Muscle layer of colon (tissue), 2 donors: ENCODE measurements around the gene AHCY.
"Not testable (repeated sequence)": the region's sequence is repeated elsewhere in the genome, so short reads cannot be mapped to it uniquely, and the experiment has no call there.

Source experiments
- H3K27ac ChIP-seq: one replicate; pipeline ENCODE4 v1.7.0; 2013; ENCODE audit warnings: low read depth, mild to moderate bottlenecking, low read length, moderate library complexity
- H3K27me3 ChIP-seq, 2 donors: one replicate each; pipeline ENCODE4 v1.7.0; 2013; ENCODE audit warnings: low read length in 2 of 2, mild to moderate bottlenecking in 2 of 2; ENCODE audit not compliant: insufficient read depth in 2 of 2, control insufficient read depth in 1 of 2
- H3K36me3 ChIP-seq: one replicate; pipeline ENCODE4 v1.7.0; 2013; ENCODE audit warnings: mild to moderate bottlenecking, low read length; ENCODE audit not compliant: insufficient read depth
- H3K4me1 ChIP-seq: one replicate; pipeline ENCODE4 v1.7.0; 2013; ENCODE audit warnings: mild to moderate bottlenecking, low read length; ENCODE audit not compliant: insufficient read depth
- H3K4me3 ChIP-seq, 2 donors: one replicate each; pipeline ENCODE4 v1.7.0; 2013; ENCODE audit warnings: low read length in 2 of 2, low read depth in 1 of 2, mild to moderate bottlenecking in 1 of 2, moderate library complexity in 1 of 2
- H3K9ac ChIP-seq: one replicate; pipeline ENCODE4 v1.7.0; 2013; ENCODE audit warnings: low read length
- H3K9me3 ChIP-seq: one replicate; pipeline ENCODE4 v1.7.0; 2013; ENCODE audit warnings: mild to moderate bottlenecking, low read length
- donor health status: abdominal sarcoma.
- donor health status: Adenocarcinoma of cecum.

The AHCY gene

DNA sequence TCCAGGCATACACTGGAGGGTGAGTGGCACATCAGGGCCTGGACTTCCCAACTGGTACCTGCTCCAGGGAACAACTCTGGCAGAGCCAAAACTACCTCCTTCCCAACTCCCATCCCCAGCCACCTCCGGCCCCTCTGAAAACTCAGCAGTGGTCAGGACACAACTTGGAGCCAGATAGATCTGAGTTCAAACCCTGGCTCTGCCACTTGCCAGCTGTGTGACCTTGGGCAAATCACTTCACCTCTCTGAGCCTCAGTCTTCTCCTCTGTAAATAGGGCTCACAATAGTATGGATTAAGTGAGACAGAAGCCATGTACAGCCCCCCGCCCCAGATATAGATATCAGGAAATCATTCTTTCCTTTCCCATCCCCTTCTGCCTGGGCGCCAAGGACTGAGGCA lies 10.7 kb downstream of the AHCY start:
- Histone ChIP-seq H3K36me3 (peaks cover 60% of the 10 kb centered on the region), H3K9me3 (no peaks in the 10 kb centered on the region), H3K9ac (no peak overlapping the region), H3K4me3 (no peak overlapping the region), H3K27me3 (no peaks in the 10 kb centered on the region), H3K4me1 (no peaks in the 10 kb centered on the region), H3K27ac (no peak overlapping the region)

DNA sequence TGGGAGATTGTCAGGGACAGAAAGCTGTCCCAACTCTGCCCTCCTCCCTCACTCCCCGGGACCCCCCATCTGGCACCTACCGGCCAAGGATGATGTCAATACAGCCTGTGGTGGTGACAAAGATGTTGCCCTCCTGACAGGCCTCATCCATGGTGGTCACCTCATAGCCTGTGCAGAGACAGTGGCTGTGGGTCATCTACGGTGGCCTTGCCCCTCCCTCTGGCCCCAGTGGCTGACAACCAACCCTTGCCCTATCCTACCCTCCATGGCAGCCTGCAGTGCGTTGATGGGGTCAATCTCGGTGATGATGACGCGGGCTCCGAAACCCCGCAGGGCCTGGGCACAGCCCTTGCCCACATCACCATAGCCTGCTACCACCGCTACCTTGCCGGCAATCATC lies 12.7 kb downstream of the AHCY start:
- no peak overlapping the region for H3K9ac ChIP-seq
- H3K4me1 ChIP-seq, result no peaks in the 10 kb centered on the region
- no peaks in the 10 kb centered on the region for H3K9me3 ChIP-seq
- H3K36me3 ChIP-seq, result peaks cover 60% of the 10 kb centered on the region
- H3K27ac ChIP-seq, result no peak overlapping the region
- no peak overlapping the region for H3K4me3 ChIP-seq
- H3K27me3 ChIP-seq, result no peaks in the 10 kb centered on the region

GRCh38 chr20:34287500-34287899 lies 15.7 kb downstream of the AHCY start:
- not testable (repeated sequence) for H3K4me3 ChIP-seq, H3K9me3 ChIP-seq, H3K27ac ChIP-seq, H3K4me1 ChIP-seq, H3K9ac ChIP-seq, H3K27me3 ChIP-seq
- H3K36me3 ChIP-seq, result peaks cover 41% of the 10 kb centered on the region

DNA sequence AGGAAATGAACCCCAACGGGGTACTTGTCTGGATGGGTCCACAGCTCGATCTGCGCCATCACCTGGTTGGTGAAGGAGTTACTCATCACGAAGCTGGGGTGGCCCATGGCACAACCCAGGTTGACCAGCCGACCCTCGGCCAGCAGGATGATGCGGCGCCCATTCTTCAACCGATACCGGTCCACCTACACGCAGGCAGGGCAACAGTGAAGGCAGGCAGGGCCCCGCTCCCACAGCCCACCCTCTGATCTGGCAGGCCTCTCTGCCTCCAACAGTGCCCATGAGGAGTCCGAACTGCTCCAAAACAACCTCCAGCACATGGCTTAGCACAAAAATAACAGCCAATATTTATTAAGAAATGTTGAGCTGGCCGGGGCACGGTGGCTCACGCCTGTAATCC lies 17.7 kb downstream of the AHCY start:
- H3K36me3 ChIP-seq, result peaks cover 29% of the 10 kb centered on the region
- no peaks in the 10 kb centered on the region for H3K27me3 ChIP-seq
- no peaks in the 10 kb centered on the region for H3K9me3 ChIP-seq
- no peak overlapping the region for H3K4me3 ChIP-seq
- no peaks in the 10 kb centered on the region for H3K4me1 ChIP-seq
- H3K9ac ChIP-seq, result no peak overlapping the region
- H3K27ac ChIP-seq, result no peak overlapping the region

DNA sequence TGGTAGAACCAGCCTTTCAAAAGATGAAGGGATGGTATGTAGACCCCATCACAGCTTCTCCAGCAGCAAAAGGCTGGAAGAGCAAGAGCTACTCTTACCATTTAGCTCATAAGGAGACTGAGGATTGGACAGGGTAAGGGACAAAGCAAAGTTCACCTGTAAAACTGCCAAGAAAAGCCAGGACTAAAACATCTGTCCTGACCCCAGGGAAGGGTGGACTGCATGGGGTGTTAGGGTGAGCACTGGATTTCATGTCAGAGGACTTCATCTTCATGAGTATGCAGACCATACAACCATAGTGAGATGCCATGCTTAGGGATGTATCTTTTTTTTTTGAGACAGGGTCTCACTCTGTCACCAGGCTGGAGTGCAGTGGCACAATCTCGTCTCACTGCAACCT lies 19.3 kb downstream of the AHCY start:
- peaks cover 23% of the 10 kb centered on the region for H3K36me3 ChIP-seq
- H3K9me3 ChIP-seq, result no peaks in the 10 kb centered on the region
- H3K4me3 ChIP-seq, result no peak overlapping the region
- H3K4me1 ChIP-seq, result no peaks in the 10 kb centered on the region
- H3K27ac ChIP-seq, result no peak overlapping the region
- H3K27me3 ChIP-seq, result no peaks in the 10 kb centered on the region
- H3K9ac ChIP-seq, result no peak overlapping the region

DNA sequence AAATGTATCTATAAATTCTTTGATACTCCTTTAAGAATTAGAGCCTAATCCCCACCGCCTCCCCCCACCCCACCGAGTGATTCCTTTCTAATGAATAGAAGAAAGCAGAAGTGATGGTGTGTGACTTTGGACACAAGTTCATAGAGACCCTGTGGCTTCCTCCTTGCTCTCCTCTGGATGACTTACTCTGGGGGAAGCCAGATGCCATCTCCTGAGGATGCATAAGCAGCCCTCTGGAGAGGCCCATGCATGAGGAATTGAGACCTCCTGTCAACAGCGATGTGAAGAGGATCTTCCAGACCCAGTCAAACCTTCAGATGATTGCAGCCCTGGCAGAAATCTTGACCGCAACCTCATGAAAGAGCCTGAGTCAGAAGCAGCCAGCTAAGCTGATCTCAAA lies 21.1 kb downstream of the AHCY start:
- Histone ChIP-seq H3K27me3 (no peaks in the 10 kb centered on the region), H3K36me3 (peaks cover 17% of the 10 kb centered on the region), H3K4me1 (no peaks in the 10 kb centered on the region), H3K27ac (no peak overlapping the region), H3K4me3 (no peak overlapping the region), H3K9ac (no peak overlapping the region), H3K9me3 (no peaks in the 10 kb centered on the region)

GRCh38 chr20:34281177-34281576 lies 22.0 kb downstream of the AHCY start:
- H3K9ac ChIP-seq, result no peak overlapping the region
- peaks cover 17% of the 10 kb centered on the region for H3K36me3 ChIP-seq

GRCh38 chr20:34274694-34275093 lies 28.5 kb downstream of the AHCY start:
- H3K36me3 ChIP-seq, result no peaks in the 10 kb centered on the region
- no peak overlapping the region for H3K4me3 ChIP-seq
- no peak overlapping the region for H3K27ac ChIP-seq
- H3K9me3 ChIP-seq, result no peaks in the 10 kb centered on the region
- H3K9ac ChIP-seq, result no peak overlapping the region
- H3K4me1 ChIP-seq, result no peaks in the 10 kb centered on the region
- no peaks in the 10 kb centered on the region for H3K27me3 ChIP-seq

More at GRCh38 chr20:34281177-34281576, 22.0 kb downstream of the AHCY start:
- Histone ChIP-seq H3K9me3 (no peaks in the 10 kb centered on the region), H3K4me1 (no peaks in the 10 kb centered on the region), H3K27me3 (no peaks in the 10 kb centered on the region), H3K4me3 (no peak overlapping the region), H3K27ac (no peak overlapping the region)

DNA sequence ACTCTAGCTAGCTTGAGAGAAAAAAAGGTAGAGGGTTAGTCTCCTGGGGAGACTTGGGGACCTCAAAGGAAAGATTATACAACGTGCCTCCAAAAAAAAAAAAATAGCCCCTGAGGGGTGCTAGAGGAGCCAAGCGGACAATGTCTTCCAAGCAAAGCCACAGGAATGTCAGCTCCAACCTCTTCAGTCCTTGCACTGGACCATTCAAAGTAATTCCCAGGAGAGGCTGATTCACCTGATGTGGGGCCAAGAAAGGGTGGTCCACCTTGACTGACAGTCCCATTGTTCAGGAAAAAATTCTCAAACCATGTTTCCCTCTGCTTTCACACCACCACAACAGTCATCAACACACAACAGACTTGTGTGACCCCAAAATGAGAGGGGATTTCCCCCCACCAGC lies 31.2 kb downstream of the AHCY start:
- no peaks in the 10 kb centered on the region for H3K27me3 ChIP-seq
- no peaks in the 10 kb centered on the region for H3K36me3 ChIP-seq
- H3K4me1 ChIP-seq, result peaks cover 3% of the 10 kb centered on the region
- no peak overlapping the region for H3K9ac ChIP-seq
- no peak overlapping the region for H3K4me3 ChIP-seq
- H3K9me3 ChIP-seq, result no peaks in the 10 kb centered on the region
- no peak overlapping the region for H3K27ac ChIP-seq

DNA sequence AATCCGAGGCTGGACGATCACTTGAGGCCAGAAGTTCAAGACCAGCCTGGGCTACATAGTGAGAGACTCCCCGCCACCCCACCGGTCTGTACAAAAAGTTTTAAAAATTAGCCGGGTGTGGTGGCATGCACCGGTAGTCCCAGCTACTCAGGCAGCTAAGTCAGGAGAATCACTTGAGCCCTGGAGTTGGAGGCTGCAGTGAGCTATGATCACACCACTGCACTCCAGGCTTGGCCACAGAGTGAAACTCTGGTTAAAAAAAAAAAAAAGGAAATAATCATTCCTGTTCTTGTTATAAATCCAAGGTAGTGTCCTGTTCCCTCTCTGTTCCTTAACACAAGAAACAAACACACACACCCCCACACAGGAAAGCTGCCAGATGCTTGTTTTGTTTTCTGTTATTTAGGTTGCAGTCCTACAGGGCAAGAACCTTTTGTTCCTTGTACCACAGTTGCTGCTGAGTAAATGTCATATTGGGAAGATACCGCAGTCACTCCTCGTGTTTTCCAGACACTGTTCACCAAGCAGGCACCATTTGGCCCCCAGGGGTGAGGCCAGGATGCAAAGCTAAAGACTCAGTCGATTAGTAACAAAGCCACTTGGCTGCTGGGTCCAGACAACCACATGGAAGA lies 33.0 kb downstream of the AHCY start:
- Histone ChIP-seq H3K9ac (no peak overlapping the region), H3K36me3 (no peaks in the 10 kb centered on the region), H3K9me3 (no peaks in the 10 kb centered on the region), H3K4me3 (no peak overlapping the region), H3K4me1 (peaks cover 3% of the 10 kb centered on the region), H3K27ac (no peak overlapping the region), H3K27me3 (no peaks in the 10 kb centered on the region)

GRCh38 chr20:34268851-34269636 lies 34.1 kb downstream of the AHCY start:
- Histone ChIP-seq H3K9me3 (no peaks in the 10 kb centered on the region), H3K4me3 (peak overlapping the region; percentile 32 to 49), H3K27ac (no peak overlapping the region), H3K4me1 (peaks cover 3% of the 10 kb centered on the region), H3K36me3 (no peaks in the 10 kb centered on the region), H3K27me3 (no peaks in the 10 kb centered on the region), H3K9ac (no peak overlapping the region)

DNA sequence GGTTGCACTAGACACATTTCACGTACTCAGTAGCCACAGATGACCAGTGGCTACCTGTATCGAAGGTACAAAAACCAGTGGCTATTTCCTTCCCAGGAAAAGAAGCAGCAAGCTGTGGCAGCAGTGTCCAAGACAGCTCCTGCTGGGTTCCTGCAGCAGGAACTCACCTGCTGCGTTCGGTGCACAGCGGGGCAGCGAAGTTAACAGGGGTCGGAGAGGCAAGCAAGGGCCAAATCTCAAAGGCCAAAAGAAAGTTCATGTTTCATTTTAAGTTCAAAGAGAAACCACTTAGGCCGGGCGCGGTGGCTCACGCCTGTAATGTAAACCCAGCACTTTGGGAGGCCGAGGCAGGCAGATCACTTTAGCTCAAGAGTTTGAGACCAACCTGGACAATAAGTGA lies 35.0 kb downstream of the AHCY start:
- H3K4me1 ChIP-seq, result peaks cover 3% of the 10 kb centered on the region
- no peaks in the 10 kb centered on the region for H3K9me3 ChIP-seq
- no peak overlapping the region for H3K27ac ChIP-seq
- no peaks in the 10 kb centered on the region for H3K36me3 ChIP-seq
- no peaks in the 10 kb centered on the region for H3K27me3 ChIP-seq
- H3K4me3 ChIP-seq, result no peak overlapping the region
- H3K9ac ChIP-seq, result no peak overlapping the region
